NCI-H82 treated with DMSO at 0.1 percent for 48 hours (cell line): Measurements from ENCODE around the gene HENMT1.
"Not testable (repeated sequence)": the region's sequence is repeated elsewhere in the genome, so short reads cannot be mapped to it uniquely, and the experiment has no call there.

Source experiments
- DNase-seq: peaks from one replicate; lab custom pipeline; 2025; ENCODE audit not compliant: unreplicated experiment; lab: John Stamatoyannopoulos, UW

HENMT1 gene

DNA sequence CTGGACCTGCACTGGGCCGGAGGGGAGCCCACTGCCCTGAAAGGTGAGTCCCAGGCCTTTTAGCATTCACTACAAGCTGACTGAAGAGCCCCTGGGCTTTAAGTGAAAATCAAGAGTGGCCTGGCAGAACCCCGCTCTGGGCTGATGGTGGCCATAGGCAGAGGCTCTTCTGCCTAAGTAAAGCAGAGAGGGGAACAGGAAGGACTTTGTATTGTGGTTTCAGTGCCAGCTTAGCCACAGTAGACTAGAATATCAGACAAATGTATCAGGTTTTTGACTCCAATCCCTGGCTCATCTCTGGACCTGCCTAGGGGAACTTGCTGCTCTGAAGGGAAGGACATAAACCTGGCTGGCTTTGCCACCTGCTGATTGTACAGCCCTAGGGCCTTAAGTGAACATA, 10.2 kb upstream of the HENMT1 start:
- no peak for DNase-seq

DNA sequence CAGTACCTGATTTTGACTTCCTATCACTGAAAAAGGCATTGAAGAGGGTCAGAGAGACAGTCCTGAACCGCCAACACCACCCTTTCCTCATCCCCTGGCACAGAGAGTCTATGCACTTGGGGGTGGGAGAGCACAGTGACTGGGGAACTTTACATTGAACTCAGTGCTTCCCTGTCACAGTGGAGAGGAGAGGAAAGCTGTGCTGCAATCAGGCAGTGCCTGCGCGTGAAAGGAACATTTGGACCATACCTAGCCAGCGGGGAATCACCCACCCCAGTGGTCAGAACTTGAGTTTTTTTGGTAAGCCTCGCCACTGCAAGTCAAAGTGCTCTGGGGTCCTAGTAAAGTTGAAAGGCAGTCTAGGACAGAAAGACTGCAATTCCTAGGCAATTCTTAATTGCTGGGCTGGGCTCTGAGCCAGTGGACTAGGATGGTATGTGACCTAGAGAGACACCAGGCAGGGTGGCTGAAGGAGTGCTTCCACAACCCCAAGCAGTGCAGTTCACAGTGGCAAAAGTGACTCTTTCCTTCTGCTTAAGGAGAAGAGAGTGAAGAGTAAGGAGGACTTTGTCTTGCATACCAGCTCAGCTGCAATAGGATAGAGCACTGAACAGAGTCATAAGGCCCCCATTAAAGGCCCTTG, 9.4 kb upstream of the HENMT1 start:
- no peak for DNase-seq

DNA sequence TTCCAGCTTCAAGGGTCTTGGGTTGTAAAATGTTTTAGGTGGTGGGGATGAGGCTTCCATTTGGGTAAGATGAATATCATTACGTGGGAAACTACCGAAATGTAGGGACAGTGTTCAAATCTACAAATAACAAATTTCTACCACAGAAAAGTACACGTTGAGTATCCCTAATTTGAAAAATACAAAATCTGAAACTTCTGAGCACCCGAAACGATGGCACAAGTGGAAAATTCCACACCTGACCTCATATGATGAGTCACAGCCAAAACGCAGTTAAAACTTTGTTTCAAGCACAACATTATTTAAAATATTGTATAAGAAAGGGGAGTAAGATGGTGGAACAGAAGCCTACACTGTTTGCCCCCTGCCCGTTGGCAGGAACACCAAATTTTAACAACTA, 8.8 kb upstream of the HENMT1 start:
- no peak for DNase-seq

DNA sequence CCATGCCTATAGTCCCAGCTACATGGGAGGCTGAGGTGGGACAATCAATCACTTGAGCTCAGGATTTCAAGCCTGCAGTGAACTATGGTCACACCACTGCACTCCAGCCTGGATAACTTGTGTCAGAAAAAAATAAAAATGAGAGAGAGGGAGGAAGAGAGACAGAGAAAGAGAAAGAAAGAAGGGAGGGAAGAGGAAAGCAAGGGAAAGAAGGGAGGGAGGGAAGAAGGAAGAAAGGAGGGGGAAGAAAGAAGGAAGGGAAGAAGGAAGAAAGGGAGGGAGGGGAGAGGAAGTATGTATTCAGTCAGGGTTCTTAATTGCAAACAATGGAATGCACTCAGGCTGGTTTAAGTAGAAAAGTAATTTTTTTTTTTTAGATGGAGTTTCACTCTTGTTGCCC, 7.9 kb upstream of the HENMT1 start:
- no peak for DNase-seq

DNA sequence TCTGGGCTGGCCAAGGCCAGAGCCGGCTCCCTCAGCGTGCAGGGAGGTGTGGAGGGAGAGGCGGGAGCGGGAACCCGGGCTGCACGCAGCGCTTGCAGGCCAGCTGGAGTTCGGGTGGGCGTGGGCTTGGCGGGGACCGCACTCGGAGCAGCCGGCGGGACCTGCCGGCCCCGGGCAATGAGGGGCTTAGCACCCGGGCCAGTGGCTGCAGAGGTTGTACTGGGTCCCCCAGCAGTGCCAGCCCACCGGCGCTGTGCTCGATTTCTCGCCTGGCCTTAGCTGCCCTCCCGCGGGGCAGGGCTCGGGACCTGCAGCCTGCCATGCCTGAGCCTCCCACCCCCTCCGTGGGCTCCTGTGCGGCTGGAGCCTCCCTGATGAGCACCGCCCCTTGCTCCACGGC, 6.5 kb upstream of the HENMT1 start:
- DNase-seq: not testable (repeated sequence)

DNA sequence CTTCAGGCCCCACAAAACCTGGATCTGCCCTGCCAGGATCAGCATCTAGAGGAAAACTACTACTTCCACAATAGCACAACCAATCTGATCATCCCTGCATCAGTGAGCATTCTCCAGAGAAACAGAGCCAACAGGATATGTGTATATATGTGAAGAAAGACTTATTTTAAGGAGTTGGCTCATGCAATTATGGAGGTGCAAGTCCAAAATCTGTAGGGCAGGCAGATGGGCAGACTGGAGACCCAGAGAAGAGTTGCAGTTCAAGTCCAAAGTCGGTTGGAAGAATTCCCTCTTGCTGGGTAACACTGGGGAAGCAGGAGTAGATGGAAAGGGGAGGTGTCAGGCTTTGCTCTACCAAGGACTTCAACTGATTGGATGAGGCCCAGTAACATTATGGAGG, 4.9 kb upstream of the HENMT1 start:
- no peak for DNase-seq

DNA sequence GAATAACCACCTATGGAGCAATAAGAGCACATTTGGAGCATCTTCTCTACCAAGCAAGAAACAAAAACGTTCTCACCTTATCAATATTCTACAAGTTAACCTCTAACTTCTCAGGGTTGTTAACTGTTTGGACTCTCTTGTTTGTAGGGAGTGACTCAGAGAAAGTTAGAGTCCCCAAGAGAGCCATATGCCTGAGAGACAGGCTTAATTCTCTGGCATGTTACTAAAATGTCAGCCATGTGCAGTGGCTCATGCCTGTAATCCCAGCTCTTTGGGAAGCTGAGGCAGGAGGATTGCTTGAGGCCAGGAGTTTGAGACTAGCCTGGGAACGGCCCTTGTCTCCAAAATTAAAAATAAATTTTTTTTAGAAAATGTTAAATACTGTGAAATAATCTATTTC, 4.2 kb upstream of the HENMT1 start:
- DNase-seq: no peak

DNA sequence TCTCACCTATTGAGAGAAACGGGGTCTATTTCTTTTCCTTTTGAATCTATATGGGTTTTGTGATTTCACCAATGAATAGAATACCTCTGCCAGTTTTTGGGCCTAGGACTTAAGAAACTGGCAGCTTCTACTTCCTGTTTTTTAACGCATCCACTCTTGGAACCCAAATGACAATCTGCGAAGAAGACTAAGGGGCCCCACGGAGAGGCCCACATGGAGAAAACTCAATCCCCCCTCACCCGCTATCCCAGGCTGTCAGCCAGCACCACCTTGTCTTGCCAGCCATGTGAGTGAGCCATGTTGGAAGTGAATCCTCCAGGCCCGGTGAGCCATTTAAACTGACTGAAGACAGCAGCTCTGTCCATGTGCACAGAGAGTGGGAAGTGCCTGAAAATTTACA, 3.6 kb upstream of the HENMT1 start:
- DNase-seq: no peak

DNA sequence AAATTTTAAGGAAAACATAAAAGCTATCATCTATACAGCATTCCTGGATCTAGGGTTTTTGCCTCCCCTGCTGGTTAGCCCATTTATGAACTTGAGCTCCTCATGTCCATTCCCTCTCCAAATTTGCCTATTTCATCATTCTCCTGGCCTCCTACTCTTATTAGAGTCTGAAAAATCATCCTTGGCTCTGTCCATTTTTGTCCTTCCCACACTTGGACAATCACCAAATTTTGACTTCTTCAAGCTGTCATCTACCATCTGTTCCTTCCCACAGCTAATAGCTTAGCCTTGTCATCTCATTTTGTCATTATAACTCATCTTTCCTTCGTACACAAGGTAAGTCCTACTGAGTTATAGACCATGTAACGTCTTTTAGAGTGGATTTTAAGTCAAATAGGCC, 2.2 kb upstream of the HENMT1 start:
- peak; percentile 26 for DNase-seq

DNA sequence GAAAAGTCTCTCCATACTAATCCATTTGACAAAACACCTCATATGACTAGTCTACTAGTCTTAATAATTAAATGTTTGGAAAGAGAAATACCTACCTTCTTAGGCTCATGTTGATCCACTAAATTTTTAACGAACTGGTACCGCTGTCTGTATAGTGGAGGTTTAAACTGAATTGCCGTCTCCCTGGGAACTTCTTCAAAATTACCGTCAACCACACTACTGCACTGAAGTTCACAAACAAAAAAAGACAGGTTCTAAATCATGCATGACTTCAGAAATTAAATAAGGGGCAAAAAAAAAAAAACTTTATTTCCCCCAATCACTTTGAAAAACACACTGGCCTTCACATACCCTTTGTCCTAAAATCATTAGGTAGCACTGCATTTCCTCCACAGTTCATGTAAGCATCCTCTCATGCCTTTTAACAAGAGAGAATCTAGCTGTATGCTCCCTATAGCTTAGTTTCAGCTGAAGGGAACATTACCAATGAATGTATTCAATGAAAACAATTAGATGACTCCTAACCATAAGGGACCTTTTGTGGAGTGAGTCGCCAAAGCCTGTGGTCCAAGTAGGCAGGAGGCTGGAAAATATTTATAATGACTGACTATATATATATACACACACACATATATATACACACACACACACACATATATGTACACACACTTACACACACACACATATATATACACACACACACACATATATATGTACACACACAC, 3.4 kb downstream of the HENMT1 start:
- no peak for DNase-seq

DNA sequence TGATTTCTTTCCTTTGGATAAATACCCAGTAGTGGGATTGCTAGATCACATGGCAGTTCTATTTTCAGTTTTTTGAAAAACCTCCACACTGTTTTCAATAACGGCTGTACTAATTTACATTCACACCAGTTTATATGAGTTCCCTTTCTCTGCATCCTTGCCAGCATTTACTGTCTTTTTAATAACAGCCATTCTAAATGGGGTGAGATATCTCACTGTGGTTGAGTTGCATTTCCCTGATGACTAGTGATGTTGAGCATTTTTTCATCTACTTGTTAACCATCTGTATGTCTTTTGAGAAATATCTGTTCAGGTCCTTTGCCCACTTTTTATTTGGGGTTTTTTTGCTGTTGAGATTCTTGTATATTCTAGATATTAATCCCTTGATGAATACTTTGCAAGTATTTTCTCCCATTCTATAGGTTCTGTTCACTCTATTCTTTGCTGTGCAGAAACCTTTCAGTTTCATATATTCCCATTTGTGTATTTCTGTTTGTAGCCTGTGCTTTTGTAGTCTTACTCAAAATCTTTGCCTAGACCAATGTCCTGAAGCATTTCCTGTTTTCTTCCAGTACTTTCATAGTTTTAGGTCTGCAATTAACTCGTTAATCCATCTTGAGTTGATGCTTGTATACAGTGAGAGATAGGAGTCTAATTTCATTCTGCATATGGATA, 7.3 kb downstream of the HENMT1 start:
- DNase-seq: no peak

DNA sequence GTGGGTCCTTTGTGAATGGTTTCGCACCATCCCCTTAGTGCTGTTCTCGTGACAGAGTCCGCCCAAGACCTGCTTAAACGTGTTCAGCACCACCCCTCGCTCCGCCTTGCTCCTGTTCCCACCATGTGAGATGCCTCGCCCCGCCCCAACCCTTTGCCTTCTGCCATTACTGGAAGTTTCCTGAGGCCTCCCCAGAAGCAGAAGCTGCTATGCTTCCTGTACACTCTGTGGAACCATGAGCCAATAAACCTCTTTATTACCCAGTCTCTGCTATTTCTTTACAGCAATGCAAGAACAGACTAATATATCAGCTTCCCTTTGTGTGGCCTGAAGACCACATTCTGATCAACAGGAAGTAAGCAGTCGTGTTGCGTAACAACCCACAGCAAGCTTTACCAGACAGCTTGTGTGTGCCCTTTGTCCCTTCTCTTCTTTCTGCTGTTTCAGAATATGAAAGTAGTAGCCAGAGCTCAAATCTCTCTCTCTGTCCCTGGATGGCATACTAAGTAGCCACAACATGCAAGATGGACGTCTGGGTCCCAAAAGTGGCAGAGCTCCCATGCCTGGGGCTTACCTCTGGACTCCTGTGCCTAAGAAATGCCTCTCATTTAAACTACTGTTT, 14.1 kb downstream of the HENMT1 start:
- peak; percentile 94 for DNase-seq

DNA sequence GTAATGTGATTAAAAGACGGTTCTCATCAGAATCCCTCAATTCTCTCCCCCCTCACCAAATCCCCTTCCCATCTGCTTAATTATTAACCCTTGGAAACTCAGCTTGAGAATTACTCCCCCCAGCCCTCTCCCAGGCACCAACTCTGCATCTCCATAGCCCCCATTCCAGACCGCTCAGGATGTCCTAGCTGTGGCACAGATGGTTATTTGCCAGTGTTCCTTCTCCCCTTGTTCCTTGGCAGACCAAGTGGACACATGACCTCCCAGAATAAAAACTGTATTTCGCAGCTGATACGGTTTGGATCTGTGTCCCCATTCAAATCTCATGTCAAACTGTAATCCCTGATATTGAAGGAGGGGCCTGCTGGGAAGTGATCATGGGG, 14.6 kb downstream of the HENMT1 start:
- DNase-seq: no peak

DNA sequence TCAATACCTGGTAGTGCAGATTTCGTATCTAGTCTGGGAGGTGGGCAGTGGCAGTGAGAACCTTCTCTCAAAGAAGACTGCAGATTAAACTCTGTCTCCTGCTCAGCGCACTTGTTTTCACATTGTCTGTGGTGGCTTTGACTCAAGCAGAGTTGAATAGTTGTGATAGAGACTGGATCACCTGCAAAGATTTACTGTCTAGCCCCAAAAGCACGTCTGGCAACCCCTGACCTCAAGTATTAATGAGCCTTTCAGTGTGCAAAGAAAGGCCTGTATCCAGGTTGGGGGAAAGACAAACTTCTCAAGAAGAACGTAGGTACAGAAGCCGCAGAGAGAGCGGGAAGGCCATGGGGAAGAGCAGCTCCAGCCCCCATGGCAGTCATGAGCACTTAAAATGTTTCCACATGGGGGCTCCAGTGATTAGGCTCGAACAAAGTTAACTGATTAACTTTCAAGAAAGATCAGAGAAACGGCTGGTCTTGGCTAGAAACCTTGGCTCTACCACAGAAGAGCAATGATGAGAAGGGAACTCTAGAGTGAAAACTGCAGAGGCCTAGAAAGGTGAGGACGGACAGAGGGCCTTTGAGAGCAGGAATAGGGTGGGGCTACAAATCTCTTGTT, 15.2 kb downstream of the HENMT1 start:
- DNase-seq: no peak

DNA sequence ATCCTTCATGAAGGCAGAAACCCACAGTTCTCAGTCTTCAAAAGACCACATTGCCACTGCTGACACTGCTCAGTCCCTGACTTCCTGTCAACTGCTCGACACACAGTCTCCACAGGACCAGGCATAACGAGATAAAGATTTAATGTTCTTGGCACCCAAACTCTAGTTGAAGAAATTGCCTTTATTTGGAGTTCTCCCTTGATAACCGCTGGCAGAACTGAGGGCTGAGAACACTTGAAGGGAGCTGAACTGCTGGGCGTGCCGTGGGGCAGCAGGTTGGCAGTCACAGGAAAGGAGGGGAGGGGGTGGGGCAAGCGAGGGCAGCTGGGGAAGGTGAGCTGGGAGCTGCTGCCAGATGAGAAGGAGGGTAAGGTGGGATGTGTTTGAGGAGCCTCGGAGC, 15.9 kb downstream of the HENMT1 start:
- no peak for DNase-seq

DNA sequence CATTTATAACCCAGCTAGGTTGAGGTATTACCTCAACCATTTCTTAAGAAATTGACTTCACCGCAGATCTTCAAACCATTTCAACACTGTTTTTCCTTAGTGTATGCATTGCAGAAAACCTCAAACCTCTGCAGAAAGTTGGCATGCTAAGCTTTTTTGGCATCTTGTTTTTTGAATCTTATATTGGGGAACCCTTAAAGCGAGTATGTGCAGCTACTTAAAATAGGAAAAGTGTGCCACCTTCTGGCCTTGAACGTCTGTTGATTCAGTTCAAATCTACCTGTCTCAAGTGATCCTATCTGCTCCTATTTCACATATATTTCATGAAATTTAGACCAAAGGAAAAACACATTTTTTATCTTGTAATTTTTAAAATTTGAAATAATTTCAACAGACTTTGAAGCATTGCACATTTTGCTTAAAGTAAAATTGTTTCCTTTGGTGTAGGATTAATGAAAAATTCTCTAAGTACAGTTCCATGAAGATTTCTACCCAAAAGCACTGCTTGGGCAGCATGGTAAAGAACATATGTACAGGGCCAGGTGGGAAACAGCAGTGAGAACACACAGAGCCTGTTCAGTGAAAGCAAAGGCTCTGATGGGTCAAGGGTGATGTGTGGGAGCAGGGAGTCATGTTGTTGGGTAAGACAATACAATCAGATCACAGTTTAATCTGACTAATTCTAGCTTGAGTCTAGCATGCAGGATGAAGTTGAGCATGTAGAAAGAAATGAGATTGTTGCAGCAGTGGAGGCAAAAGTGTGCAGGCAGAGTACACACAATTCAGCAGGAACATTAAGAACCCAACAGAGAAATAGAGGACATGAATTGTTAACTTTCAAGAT, 17.2 kb downstream of the HENMT1 start:
- peak; percentile 61 for DNase-seq

DNA sequence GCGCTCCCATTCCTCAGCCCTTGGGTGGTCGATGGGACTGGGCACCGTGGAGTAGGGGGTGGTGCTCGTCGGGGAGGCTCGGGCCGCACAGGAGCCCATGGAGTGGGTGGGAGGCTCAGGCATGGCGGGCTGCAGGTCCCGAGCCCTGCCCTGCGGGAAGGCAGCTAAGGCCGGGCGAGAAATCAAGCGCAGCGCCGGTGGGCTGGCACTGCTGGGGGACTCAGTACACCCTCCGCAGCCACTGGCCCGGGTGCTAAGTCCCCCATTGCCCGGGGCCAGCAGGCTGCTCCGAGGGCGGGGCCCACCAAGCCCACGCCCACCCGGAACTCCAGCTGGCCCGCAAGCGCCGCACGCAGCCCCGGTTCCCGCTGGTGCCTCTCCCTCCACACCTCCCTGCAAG, 20.0 kb downstream of the HENMT1 start:
- not testable (repeated sequence) for DNase-seq

DNA sequence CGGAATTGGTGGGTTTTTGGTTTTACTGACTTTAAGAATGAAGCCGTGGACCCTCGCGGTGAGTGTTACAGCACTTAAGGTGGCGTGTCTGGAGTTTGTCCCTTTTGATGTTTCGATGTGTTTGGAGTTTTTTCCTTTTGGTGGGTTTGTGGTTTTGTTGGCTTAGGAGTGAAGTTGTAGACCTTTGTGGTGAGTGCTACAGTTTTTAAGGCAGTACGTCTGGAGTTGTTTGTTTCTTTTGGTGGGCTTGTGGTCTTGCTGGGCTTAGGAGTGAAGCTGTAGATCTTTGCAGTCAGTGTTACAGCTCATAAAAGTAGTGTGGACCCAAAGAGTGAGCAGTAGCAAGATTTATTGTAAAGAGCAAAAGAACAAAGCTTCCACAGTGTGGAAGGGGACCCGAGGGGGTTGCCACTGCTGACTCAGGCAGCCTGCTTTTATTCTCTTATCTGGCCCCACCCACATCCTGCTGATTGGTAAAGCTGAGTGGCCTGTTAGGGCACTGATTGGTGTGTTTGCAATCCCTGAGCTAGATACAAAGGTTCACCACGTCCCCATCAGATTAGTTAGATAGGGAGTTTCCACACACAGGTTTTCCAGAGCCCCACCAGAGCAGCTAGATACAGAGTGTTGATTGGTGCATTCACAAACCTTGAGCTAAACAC, 20.9 kb downstream of the HENMT1 start:
- no peak for DNase-seq

DNA sequence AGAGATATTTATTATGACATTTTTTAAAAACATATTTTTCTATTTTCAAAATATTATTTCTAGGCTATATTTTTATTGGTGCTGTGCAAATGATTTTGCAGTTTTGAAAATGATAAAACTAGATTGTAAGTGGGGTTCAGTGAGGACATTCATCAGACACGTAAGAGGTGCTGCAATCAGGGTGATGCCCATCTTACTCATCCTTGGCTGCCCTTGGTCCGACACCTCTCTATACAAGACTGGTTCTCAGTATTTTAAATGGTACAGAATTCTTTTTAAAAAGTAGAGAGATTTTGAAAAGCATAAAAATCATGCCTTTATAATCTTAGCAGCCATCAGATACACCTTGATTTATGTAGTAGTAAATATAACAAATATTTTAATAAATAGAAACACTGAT, 24.0 kb downstream of the HENMT1 start:
- no peak for DNase-seq

DNA sequence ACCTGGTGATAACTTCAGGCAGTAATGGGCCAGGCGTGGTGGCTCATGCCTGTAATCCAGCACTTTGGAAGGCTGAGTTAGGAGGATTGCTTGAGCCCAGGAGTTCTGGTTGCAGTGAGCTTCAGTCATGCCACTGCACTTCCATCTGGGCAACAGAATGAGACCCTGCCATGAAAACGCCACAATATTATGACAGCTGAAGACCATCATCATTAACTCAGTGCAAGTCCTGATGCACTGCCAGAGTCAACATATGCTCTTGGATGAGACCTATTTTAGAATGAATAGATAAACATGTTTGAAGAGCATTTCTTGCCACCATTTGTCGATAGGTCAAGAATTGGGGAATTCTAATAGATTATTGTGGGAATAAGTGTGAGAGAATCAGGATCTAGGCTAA, 26.4 kb downstream of the HENMT1 start:
- DNase-seq: no peak
